Activated CD4-positive, alpha-beta T cell treated with anti-CD3 and anti-CD28 coated beads for 1 hour (primary cell): ENCODE results near the gene SEC24C.
A peak's percentile ranks its signal among the peaks of the same experiment; 100 is the strongest.
"Not testable (repeated sequence)": the region's sequence is repeated elsewhere in the genome, so short reads cannot be mapped to it uniquely, and the experiment has no call there.

Source experiments
- DNase-seq: peaks from one replicate; pipeline ENCODE4 v3.0.0-alpha.2; 2020

The SEC24C gene

DNA sequence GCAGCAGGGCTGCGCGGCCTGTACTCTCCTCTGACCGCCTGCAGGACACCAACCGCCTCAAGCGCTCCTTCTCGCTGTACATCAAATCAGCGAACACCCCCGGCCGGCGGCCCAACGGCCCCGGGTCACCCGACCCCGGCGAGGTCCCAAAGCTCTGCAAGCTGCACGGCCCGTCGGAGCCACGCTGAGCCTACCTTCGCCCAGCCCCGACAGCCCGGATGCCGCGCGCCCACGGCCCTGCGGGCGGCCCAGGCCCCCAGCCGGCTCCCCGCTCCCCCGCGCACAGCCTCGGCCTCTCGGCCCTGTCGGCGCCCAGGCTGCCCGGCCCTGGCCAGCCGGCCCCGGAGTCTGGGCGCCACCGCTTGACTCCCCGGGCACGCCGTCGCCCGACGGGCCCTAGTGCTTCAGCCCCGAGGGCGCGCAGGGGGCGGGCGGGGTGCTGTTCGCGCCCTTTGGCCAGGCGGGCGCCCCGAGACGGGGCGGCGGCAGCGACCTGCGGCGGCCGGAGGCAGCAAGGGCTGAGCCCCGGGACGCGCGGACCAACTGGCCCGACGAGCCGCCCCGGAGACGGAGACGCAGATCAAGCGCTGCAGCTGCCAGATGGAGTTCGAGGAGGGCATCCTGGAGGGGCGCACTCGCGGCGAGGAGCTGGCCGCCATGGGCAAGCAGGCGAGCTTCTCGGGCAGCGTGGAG is 11.1 kb upstream of the SEC24C start:
- no peak for DNase-seq

- DNase-seq, result no peak
Measured at GRCh38 chr10:73734028-73734720, 10.0 kb upstream of the SEC24C start.

- no peak for DNase-seq
Measured at GRCh38 chr10:73734796-73735305, 9.3 kb upstream of the SEC24C start.

- not testable (repeated sequence) for DNase-seq
Measured at GRCh38 chr10:73740501-73741254, 3.5 kb upstream of the SEC24C start.

DNA sequence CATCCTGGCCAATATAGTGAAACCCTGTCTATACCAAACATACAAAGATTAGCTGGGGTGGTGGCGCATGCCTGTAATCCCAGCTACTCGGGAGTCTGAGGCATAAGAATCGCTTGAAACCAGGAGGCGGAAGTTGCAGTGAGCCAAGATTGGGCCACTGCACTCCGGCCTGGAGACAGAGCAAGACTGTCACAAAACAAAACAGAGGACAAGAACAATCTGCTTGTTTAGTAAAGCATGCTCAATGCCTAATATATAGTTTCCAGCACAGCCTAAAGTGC is 1.8 kb upstream of the SEC24C start:
- DNase-seq, result no peak

DNA sequence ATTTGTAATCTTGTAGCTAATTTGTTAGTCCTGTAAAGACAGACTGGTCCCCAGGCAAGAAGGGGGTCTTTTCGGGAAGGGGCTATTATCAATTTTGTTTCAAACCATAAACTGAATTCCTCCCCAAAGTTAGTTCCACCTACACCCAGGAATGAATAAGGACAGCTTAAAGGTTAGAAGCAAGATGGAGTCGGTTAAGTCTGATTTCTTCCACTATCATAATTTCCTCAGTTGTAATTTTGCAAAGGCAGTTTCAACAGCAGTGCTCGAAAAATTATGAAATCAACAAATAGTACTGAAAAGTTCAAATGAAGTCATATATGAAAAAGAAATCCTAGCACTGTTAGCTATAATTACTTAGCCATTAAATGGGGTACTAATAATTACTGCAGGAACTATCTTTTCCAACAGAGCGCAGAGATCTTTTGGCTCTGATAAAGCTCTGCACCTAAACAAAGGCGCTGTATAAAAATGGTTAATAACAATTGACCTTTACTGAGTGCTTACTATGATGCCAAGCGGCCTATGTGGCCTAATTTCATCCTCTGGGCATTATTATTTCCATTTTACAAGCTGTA is 756 bp upstream of the SEC24C start:
- DNase-seq, result no peak

- DNase-seq, result no peak
Measured at GRCh38 chr10:73744664-73744975, 448 bp downstream of the SEC24C start.

GRCh38 chr10:73746721-73747120 is 2.5 kb downstream of the SEC24C start:
- DNase-seq, result no peak

- DNase-seq, result no peak
Measured at GRCh38 chr10:73750819-73751218, 6.6 kb downstream of the SEC24C start.

DNA sequence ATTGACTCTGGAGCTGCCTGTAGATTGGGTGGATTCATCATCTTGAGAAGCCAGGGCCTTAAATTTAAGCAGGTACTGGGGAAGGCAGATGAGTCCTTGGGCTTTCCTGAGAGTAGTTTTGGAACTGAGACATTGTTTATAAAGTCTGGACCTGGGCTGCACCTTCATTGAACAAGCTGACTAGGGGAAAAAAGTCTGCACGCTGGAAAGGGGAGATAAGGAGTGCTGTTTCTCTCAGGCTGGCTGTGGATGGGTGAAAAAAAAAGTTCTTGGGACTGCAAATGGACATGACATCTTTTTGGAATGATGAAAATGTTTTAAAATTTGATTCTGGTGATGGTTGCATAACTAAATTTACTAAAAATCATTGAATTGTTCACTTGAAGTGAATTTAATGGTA is 12.0 kb downstream of the SEC24C start:
- DNase-seq, result no peak

GRCh38 chr10:73758704-73759511 is 14.7 kb downstream of the SEC24C start:
- no peak for DNase-seq

DNA sequence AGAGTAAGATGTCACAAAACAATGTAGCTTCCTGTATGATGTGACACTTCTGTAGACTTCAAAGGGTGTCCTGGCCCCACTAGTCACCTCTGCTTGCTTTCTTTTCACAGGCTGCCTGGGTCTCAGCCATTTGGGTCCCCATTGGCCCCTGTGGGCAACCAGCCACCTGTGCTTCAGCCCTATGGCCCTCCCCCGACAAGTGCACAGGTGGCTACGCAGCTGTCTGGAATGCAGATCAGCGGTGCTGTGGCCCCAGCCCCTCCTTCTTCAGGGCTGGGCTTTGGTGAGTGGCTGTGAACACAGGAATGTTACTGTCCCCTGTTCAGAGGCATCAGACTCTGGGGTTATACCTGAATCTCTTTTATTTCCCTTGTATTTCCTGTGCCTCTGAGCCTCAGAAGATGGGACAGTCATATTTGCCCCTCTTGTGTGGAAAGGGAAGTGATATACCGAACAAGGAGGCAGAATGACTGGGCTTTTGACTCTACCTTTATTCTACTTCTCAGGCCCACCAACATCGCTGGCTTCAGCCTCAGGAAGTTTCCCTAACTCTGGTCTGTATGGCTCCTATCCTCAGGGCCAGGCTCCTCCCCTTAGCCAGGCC is 15.4 kb downstream of the SEC24C start:
- DNase-seq, result no peak

DNA sequence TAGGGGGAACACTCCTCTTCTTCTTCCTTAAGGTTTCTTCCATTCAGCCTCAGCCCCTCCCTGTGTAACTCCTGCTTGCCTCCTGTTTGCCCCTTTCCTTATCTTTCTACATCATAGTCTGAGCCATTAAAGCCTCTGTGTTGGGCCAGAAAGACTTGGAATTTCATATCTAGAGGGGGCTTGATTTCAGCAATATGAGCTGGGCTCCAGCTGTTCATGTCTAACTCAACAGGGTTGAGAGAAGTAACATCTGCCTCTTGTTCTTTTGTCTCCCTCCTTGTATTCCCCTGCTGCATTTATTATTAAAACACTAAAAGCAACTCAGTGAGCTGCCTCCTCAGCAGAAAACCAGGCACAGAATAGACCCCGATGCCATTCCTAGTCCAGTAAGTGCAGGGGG is 17.6 kb downstream of the SEC24C start:
- DNase-seq, result no peak

- no peak for DNase-seq
Measured at GRCh38 chr10:73762915-73763314, 18.7 kb downstream of the SEC24C start.

- no peak for DNase-seq
Measured at GRCh38 chr10:73763343-73763742, 19.2 kb downstream of the SEC24C start.

GRCh38 chr10:73765066-73765465 is 20.9 kb downstream of the SEC24C start:
- DNase-seq, result no peak

- peak; percentile 62 for DNase-seq
Measured at GRCh38 chr10:73768881-73769280, 24.7 kb downstream of the SEC24C start.

GRCh38 chr10:73769396-73769795 is 25.2 kb downstream of the SEC24C start:
- DNase-seq, result no peak

GRCh38 chr10:73771722-73772280 is 27.6 kb downstream of the SEC24C start:
- DNase-seq, result peak; percentile 67

DNA sequence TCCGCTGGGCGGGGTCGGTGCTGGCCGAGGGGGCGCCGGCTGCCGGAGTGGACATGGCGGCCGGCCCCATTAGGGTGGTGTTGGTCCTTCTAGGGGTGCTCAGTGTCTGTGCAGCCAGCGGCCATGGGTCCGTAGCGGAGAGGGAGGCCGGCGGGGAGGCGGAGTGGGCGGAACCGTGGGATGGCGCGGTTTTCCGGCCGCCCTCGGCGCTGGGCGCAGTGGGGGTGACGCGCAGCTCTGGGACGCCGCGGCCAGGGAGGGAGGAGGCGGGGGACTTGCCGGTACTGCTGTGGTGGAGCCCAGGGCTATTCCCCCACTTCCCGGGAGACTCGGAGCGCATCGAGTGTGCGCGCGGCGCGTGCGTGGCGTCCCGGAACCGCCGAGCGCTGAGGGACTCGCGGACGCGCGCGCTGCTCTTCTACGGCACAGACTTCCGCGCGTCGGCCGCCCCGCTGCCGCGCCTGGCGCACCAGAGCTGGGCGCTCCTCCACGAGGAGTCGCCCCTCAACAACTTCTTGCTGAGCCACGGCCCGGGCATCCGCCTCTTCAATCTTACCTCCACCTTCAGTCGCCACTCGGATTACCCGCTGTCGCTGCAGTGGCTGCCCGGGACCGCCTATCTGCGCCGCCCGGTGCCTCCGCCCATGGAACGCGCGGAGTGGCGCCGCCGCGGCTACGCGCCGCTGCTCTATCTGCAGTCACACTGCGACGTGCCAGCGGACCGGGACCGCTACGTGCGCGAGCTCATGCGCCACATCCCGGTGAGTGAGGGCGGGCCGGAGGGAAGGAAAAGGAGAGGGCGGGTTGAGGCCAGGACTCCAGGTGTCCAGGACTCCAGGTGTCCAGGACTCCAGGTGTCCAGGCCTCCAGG is 28.3 kb downstream of the SEC24C start:
- DNase-seq, result peak; percentile 64
